HEK293 (cell line): Measurements from ENCODE around the gene TSC22D3.

Source experiments
- ZNF138 ChIP-seq: fragments of 450-650 bp; formaldehyde crosslinking; IDR thresholded peaks from 2 replicates; pipeline ENCODE4 v1.5.1; 2016; ENCODE audit warnings: missing biosample characterization, missing genetic modification characterization, borderline replicate concordance
- ZNF571 ChIP-seq: fragments of 450-650 bp; formaldehyde crosslinking; IDR thresholded peaks from 2 replicates; pipeline ENCODE4 v1.5.0; 2017; ENCODE audit warnings: missing biosample characterization, missing genetic modification characterization
- TF ChIP-seq, protein P1 (sequence below): fragments of 450-650 bp; formaldehyde crosslinking; IDR thresholded peaks from 2 replicates; pipeline ENCODE4 v1.5.1; 2016; ENCODE audit warnings: missing biosample characterization, missing genetic modification characterization

DNA sequence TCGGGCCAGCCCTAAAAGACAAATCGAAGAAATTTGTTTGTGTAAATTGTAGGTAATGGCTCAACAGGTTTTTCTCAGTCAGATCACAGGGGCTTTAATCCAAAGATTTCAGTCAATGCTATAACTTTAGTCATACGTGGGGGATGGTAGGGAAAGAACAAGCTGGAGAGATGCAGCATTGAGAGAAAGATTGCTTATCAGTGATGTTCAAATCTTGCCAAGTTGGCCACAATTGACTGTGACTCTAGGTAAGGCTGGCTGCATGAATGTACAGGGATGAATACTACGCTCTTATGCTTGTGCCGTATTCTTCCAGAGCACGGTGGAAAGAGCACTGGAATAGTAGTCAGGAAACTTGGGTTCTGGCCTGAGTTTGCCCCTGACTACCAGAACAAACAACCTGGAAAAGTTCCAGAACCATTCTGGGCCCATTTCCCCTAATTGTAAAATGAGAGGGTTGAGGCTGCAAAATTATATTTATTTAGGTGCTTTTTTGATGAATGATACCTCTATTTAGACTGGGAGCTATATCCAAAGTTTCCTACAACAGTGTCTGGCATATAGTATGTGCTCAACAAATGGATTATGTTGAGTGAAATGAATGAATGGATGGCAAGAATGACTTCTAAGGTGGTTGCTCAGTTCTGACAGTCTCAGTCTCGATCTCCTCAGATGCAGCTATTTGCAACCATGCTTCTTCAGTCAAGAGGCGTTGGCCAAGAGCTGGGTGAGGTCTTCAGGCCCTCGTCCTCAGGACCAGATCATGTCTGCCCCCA lies 44.4 kb downstream of the TSC22D3 start:
- TF ChIP-seq, protein P1, sequence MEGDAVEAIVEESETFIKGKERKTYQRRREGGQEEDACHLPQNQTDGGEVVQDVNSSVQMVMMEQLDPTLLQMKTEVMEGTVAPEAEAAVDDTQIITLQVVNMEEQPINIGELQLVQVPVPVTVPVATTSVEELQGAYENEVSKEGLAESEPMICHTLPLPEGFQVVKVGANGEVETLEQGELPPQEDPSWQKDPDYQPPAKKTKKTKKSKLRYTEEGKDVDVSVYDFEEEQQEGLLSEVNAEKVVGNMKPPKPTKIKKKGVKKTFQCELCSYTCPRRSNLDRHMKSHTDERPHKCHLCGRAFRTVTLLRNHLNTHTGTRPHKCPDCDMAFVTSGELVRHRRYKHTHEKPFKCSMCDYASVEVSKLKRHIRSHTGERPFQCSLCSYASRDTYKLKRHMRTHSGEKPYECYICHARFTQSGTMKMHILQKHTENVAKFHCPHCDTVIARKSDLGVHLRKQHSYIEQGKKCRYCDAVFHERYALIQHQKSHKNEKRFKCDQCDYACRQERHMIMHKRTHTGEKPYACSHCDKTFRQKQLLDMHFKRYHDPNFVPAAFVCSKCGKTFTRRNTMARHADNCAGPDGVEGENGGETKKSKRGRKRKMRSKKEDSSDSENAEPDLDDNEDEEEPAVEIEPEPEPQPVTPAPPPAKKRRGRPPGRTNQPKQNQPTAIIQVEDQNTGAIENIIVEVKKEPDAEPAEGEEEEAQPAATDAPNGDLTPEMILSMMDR: no peak
- TF ChIP-seq ZNF571: no peak
- TF ChIP-seq ZNF138 (tag by site-specific recombination): no peak
